GM10248 (cell line): ENCODE data around the gene USP17L30.
A peak's percentile ranks its signal among the peaks of the same experiment; 100 is the strongest.
"Not testable (repeated sequence)": the region's sequence is repeated elsewhere in the genome, so short reads cannot be mapped to it uniquely, and the experiment has no call there.

Experiments
- CTCF ChIA-PET: fragments of 300-600 bp; sonication (Branson Sonifier 250); formaldehyde crosslinking; extraction: SDS; loops from one replicate; lab custom pipeline; 2021; ENCODE audit warnings: antibody characterized with exemption; lab: Yijun Ruan, JAX
- POLR2A ChIA-PET: fragments of 350-650 bp; sonication (Branson Sonifier 250); formaldehyde crosslinking; extraction: SDS; loops from one replicate; lab custom pipeline; 2020; ENCODE audit warnings: antibody characterized with exemption; lab: Yijun Ruan, JAX
- DNase-seq: peaks from one replicate; pipeline ENCODE4 v3.0.0; 2012; ENCODE audit errors: extremely low spot score
- TF ChIP-seq, protein P1 (sequence below): IDR thresholded peaks from 2 replicates; pipeline ENCODE4 v1.5.1; 2012; ENCODE audit warnings: mild to moderate bottlenecking, low read depth; ENCODE audit errors: extremely low read depth, missing control alignments, control extremely low read depth

USP17L30 gene

GRCh38 chr4:9362829-9363228, at the start of gene USP17L30:
Gene USP17L30 (plus strand): TSS chr4:9363129. CDS start chr4:9363129, 0 bp downstream.
- POLR2A ChIA-PET, CTCF ChIA-PET: not testable (repeated sequence)

GRCh38 chr4:9324191-9324590, 38.7 kb upstream of the USP17L30 start:
- POLR2A ChIA-PET, CTCF ChIA-PET, DNase-seq: not testable (repeated sequence)

More at GRCh38 chr4:9362829-9363228, at the start of gene USP17L30:
- not testable (repeated sequence) for DNase-seq

DNA sequence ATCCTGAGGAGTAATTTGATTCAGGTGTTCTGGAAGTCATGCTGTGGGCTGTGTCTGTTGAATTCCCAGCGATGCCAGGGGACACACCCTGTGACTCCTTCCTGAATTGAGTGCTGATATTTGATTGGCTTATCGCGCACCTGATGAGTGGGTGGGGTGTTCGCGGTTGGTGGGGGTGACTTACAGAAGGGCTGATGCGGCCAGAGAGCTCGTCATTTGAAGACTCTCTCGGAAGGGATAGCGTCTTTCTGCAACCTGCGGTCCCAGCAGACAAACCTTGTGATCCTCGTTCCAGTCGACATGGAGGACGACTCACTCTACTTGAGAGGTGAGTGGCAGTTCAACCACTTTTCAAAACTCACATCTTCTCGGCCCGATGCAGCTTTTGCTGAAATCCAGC, 38.1 kb upstream of the USP17L30 start, which contains the start of gene USP17L24:
Gene USP17L24 (plus strand): TSS at position 301 of the 400 bp plus-strand sequence. CDS start 0 bp downstream, at position 301.
- CTCF ChIA-PET, POLR2A ChIA-PET, DNase-seq: not testable (repeated sequence)

DNA sequence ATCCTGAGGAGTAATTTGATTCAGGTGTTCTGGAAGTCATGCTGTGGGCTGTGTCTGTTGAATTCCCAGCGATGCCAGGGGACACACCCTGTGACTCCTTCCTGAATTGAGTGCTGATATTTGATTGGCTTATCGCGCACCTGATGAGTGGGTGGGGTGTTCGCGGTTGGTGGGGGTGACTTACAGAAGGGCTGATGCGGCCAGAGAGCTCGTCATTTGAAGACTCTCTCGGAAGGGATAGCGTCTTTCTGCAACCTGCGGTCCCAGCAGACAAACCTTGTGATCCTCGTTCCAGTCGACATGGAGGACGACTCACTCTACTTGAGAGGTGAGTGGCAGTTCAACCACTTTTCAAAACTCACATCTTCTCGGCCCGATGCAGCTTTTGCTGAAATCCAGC, 33.3 kb upstream of the USP17L30 start, which contains the start of gene USP17L25:
Gene USP17L25 (plus strand): TSS at position 301 of the 400 bp plus-strand sequence. CDS start 0 bp downstream, at position 301.
- POLR2A ChIA-PET, CTCF ChIA-PET, DNase-seq: not testable (repeated sequence)

- DNase-seq, POLR2A ChIA-PET, CTCF ChIA-PET: not testable (repeated sequence)
Measured at GRCh38 chr4:9334358-9334757, 28.6 kb upstream of the USP17L30 start, which contains the start of gene USP17L26. Gene USP17L26 (plus strand): TSS chr4:9334658. CDS start chr4:9334658, 0 bp downstream.

GRCh38 chr4:9339103-9339502, 23.8 kb upstream of the USP17L30 start, which contains the start of gene USP17L5:
Gene USP17L5 (plus strand): TSS chr4:9339403. CDS start chr4:9339403, 0 bp downstream.
- POLR2A ChIA-PET, DNase-seq, CTCF ChIA-PET: not testable (repeated sequence)

DNA sequence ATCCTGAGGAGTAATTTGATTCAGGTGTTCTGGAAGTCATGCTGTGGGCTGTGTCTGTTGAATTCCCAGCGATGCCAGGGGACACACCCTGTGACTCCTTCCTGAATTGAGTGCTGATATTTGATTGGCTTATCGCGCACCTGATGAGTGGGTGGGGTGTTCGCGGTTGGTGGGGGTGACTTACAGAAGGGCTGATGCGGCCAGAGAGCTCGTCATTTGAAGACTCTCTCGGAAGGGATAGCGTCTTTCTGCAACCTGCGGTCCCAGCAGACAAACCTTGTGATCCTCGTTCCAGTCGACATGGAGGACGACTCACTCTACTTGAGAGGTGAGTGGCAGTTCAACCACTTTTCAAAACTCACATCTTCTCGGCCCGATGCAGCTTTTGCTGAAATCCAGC, 19.1 kb upstream of the USP17L30 start, which contains the start of gene USP17L27:
Gene USP17L27 (plus strand): TSS at position 301 of the 400 bp plus-strand sequence. CDS start 0 bp downstream, at position 301.
- DNase-seq, CTCF ChIA-PET, POLR2A ChIA-PET: not testable (repeated sequence)

GRCh38 chr4:9348593-9348992, 14.3 kb upstream of the USP17L30 start, which contains the start of gene USP17L28:
Gene USP17L28 (plus strand): TSS chr4:9348893. CDS start chr4:9348893, 0 bp downstream.
- DNase-seq, CTCF ChIA-PET, POLR2A ChIA-PET: not testable (repeated sequence)

DNA sequence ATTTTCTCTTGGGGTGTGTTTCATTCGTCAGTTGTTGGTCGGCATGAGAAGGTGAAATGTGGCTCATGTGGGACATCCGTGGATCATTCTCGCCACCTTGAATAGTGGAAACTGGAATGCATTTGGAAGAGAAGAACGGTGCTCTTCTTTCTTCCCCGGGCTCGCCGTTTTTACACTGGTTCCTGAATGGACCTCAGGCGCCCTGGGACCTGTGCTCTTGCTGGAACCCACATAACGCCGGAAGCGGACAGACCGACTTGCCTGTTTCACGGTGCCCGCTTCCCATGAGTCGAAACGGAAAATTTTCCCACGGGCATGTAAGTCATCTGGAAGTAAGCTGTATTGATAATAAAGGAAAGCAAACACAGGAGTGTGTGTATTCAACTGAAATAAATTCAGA, 12.1 kb upstream of the USP17L30 start:
- CTCF ChIA-PET, DNase-seq, POLR2A ChIA-PET: not testable (repeated sequence)

DNA sequence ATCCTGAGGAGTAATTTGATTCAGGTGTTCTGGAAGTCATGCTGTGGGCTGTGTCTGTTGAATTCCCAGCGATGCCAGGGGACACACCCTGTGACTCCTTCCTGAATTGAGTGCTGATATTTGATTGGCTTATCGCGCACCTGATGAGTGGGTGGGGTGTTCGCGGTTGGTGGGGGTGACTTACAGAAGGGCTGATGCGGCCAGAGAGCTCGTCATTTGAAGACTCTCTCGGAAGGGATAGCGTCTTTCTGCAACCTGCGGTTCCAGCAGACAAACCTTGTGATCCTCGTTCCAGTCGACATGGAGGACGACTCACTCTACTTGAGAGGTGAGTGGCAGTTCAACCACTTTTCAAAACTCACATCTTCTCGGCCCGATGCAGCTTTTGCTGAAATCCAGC, 9.6 kb upstream of the USP17L30 start, which contains the start of gene USP17L29:
Gene USP17L29 (plus strand): TSS at position 301 of the 400 bp plus-strand sequence. CDS start 0 bp downstream, at position 301.
- CTCF ChIA-PET, DNase-seq: not testable (repeated sequence)

DNA sequence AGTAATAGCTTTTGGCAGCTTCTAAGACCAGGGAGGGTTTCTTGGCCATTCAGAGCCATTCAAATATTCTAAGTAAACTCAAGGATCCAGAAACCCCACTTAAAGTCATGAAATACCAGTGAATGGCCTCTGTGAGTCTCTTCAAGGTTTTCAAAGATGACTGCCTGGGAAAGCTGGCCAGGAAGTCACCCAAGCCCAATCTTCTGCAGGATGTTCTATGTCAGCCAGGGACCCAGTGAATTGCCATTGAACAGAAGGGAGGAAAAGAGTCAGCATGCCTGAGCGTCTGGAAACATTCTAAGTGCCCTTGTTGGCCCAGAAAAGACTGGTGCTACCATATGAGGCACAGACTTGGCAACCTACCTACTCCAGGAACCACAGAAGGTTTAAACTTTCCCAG, 17.0 kb downstream of the USP17L30 start:
- DNase-seq, POLR2A ChIA-PET, CTCF ChIA-PET: not testable (repeated sequence)

More for the DNA sequence above, 9.6 kb upstream of the USP17L30 start, which contains the start of gene USP17L29:
- POLR2A ChIA-PET = not testable (repeated sequence)

DNA sequence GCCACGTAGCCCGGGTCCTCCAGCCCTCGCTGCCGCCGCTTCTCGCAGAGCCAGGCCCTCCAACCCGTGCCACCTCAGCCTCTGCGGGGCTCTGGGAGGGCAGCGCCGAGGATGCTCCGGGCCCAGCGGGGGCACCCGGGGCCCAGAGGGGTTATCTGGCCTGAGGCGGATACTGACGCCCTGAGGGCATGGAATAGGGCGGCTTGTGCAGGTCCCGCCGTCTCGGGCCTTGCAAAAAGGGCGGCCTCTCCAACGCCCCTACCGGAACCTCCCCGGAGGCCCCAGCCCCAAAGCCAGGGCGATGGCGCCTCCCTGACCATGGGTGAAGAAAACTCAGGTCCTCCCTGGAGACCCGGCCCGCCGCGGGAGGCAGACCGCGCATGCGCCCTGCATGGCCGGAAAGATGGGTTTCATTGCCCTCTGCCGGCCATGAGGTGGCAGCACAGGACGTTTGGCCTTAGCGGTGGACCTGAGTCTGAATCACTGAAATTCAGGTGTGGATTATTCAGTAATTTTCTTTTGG, 18.1 kb downstream of the USP17L30 start:
- POLR2A ChIA-PET, CTCF ChIA-PET, DNase-seq: not testable (repeated sequence)
- TF ChIP-seq, protein P1, sequence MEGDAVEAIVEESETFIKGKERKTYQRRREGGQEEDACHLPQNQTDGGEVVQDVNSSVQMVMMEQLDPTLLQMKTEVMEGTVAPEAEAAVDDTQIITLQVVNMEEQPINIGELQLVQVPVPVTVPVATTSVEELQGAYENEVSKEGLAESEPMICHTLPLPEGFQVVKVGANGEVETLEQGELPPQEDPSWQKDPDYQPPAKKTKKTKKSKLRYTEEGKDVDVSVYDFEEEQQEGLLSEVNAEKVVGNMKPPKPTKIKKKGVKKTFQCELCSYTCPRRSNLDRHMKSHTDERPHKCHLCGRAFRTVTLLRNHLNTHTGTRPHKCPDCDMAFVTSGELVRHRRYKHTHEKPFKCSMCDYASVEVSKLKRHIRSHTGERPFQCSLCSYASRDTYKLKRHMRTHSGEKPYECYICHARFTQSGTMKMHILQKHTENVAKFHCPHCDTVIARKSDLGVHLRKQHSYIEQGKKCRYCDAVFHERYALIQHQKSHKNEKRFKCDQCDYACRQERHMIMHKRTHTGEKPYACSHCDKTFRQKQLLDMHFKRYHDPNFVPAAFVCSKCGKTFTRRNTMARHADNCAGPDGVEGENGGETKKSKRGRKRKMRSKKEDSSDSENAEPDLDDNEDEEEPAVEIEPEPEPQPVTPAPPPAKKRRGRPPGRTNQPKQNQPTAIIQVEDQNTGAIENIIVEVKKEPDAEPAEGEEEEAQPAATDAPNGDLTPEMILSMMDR = peak; percentile 18
